SU-DHL-6 (cell line): Measurements from ENCODE around the gene FXYD1.
A peak's percentile ranks its signal among the peaks of the same experiment; 100 is the strongest.

Experiments
- H2AFZ ChIP-seq: fragments of 200-600 bp; sonication (generic); 2 replicates; pipeline ENCODE4 v1.6.1; 2014; ENCODE audit warnings: low read depth, mild to moderate bottlenecking, moderate library complexity, mixed read lengths, antibody characterized with exemption, low read length; ENCODE audit not compliant: severe bottlenecking
- H3F3A ChIP-seq: fragments of 200-600 bp; shearing (Covaris generic); 2 replicates; pipeline ENCODE4 v1.6.0; 2016; ENCODE audit warnings: antibody characterized with exemption, mild to moderate bottlenecking; ENCODE audit not compliant: insufficient read depth
- H3K27ac ChIP-seq: fragments of 200-600 bp; sonication (generic); 2 replicates; pipeline ENCODE4 v1.5.1; 2016; ENCODE audit warnings: low read depth, mild to moderate bottlenecking, low read length, moderate library complexity, mixed read lengths
- H3K27me3 ChIP-seq: fragments of 200-600 bp; sonication (generic), shearing (Covaris generic); 2 replicates; pipeline ENCODE4 v1.6.0; 2014; ENCODE audit warnings: mild to moderate bottlenecking, low read length
- H3K36me3 ChIP-seq: fragments of 200-600 bp; sonication (generic); 2 replicates; pipeline ENCODE4 v1.6.1; 2014; ENCODE audit warnings: mild to moderate bottlenecking, low read length, mixed read lengths
- H3K4me2 ChIP-seq: fragments of 300-600, 200-600 bp; shearing (Covaris generic), sonication (generic); 2 replicates; pipeline ENCODE4 v1.6.0; 2014; ENCODE audit warnings: low read length, low read depth, mild to moderate bottlenecking; ENCODE audit not compliant: poor library complexity, severe bottlenecking
- H3K4me3 ChIP-seq: fragments of 200-600 bp; sonication (generic); 2 replicates; pipeline ENCODE4 v1.5.1; 2014; ENCODE audit warnings: antibody characterized with exemption, low read length, mild to moderate bottlenecking, mixed read lengths; ENCODE audit not compliant: insufficient read depth, poor library complexity, severe bottlenecking
- H3K79me2 ChIP-seq: fragments of 200-600 bp; sonication (generic); 2 replicates; pipeline ENCODE4 v1.6.1; 2014; ENCODE audit warnings: mild to moderate bottlenecking, low read length, moderate library complexity; ENCODE audit not compliant: insufficient read depth
- H3K9ac ChIP-seq: fragments of 200-600 bp; sonication (generic); 2 replicates; pipeline ENCODE4 v1.7.0; 2014; ENCODE audit warnings: mild to moderate bottlenecking, low read length
- H3K9me2 ChIP-seq: fragments of 200-600 bp; sonication (generic); replicated peaks from 2 replicates; pipeline ENCODE4 v1.6.1; 2014; ENCODE audit warnings: low read length; ENCODE audit not compliant: insufficient read depth
- H3K9me3 ChIP-seq: fragments of 200-600 bp; sonication (generic); 2 replicates; pipeline ENCODE4 v1.6.1; 2014; ENCODE audit warnings: low read length, mixed read lengths; ENCODE audit not compliant: insufficient read depth
- H4K20me1 ChIP-seq: fragments of 200-600 bp; sonication (generic); 2 replicates; pipeline ENCODE4 v1.6.1; 2014; ENCODE audit warnings: low read depth, mild to moderate bottlenecking, antibody characterized with exemption, low read length, moderate library complexity, mixed read lengths
- EZH2phosphoT487 ChIP-seq: fragments of 200-600 bp; sonication (generic), shearing (Covaris generic); conservative IDR thresholded peaks from 2 replicates; pipeline ENCODE4 v1.6.1; 2018; ENCODE audit warnings: mild to moderate bottlenecking, antibody characterized with exemption, low read length, moderate library complexity, mixed read lengths
- TF ChIP-seq, protein P1 (sequence below): fragments of 200-600 bp; sonication (generic); IDR thresholded peaks from one replicate; pipeline ENCODE4 v1.5.1; 2017; ENCODE audit warnings: antibody characterized with exemption, mild to moderate bottlenecking, low read length, moderate library complexity; ENCODE audit not compliant: insufficient read depth, poor library complexity, severe bottlenecking

FXYD1 gene

DNA sequence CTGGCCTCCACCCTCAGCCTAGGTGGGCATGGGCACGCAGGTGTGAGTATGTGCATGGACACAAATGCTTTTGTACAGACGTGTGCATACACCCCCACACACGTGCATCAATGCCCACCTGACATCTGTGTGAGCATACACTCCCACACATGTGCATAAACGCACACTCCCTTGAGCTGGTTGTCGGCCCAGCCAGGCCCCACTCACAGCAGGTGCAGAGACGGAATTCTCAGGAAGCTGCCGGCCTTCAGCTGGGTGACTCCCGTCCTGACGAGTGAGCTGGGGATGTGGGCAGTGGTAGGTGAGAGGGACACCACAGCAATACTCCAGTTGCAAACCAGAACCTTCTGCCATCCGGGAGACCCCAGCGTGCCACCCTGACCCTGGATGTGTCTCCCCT lies 4.8 kb upstream of the FXYD1 start:
- no peaks in the 10 kb centered on the region for H3F3A ChIP-seq

DNA sequence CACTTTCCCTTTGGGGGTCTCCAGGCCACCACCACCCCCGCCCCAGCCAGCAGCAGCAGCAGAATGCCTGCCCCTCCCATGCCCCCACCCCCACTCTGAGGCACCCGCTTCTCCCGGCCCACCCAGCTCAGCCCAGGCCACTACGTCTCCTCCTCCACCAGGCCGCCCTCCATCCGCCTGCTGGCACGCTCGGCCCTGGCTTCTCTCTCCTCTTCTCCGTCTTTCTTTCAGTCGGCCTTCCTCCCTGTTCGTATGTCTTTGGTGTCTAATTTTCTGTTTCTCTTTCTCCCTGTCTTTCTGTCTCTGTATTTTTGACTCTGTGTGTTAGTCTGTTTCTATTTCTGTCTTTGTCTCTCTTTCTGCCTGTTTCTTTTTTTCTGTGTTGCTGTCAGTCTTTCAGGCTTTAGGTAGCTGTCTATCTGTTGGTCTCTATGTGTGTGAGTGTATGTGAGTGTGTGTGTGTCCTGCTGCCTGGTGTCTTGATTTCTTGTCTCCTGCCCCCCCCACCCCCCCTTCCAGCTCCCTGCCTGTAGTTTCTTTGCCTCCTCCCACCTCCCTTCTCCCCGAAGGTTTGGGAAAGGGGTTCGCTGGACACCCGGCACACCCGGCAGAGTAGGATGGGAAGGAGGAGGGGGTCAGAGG lies 3.9 kb upstream of the FXYD1 start, which contains the start of gene LGI4:
Gene LGI4, minus strand, starts transcription at position 459 of the 642 bp plus-strand sequence. Its CDS starts 379 bp downstream, at position 80.
- Histone ChIP-seq H3F3A (no peaks in the 10 kb centered on the region), H3K27me3 (no peaks in the 10 kb centered on the region), H3K4me2 (no peak within 1 kb of the TSS), H3K36me3 (no peaks in the 10 kb centered on the region), H3K4me3 (no peak within 1 kb of the TSS), H3K79me2 (no peaks in the 10 kb centered on the region), H3K9me3 (no peaks in the 10 kb centered on the region), H3K9me2 (no peaks in the 10 kb centered on the region), H3K9ac (no peak within 1 kb of the TSS), H4K20me1 (no peaks in the 10 kb centered on the region), H3K27ac (no peak within 1 kb of the TSS), H2AFZ (no peak within 1 kb of the TSS)
- no peak for TF ChIP-seq EZH2phosphoT487
- TF ChIP-seq, protein P1, sequence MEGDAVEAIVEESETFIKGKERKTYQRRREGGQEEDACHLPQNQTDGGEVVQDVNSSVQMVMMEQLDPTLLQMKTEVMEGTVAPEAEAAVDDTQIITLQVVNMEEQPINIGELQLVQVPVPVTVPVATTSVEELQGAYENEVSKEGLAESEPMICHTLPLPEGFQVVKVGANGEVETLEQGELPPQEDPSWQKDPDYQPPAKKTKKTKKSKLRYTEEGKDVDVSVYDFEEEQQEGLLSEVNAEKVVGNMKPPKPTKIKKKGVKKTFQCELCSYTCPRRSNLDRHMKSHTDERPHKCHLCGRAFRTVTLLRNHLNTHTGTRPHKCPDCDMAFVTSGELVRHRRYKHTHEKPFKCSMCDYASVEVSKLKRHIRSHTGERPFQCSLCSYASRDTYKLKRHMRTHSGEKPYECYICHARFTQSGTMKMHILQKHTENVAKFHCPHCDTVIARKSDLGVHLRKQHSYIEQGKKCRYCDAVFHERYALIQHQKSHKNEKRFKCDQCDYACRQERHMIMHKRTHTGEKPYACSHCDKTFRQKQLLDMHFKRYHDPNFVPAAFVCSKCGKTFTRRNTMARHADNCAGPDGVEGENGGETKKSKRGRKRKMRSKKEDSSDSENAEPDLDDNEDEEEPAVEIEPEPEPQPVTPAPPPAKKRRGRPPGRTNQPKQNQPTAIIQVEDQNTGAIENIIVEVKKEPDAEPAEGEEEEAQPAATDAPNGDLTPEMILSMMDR, result no peak

More for the DNA sequence above, 4.8 kb upstream of the FXYD1 start:
- Histone ChIP-seq H3K9me3 (no peaks in the 10 kb centered on the region), H3K27me3 (no peaks in the 10 kb centered on the region), H3K4me2 (no peak overlapping the region), H3K27ac (no peak overlapping the region), H3K9ac (no peak overlapping the region), H4K20me1 (no peaks in the 10 kb centered on the region), H3K79me2 (no peaks in the 10 kb centered on the region), H3K4me3 (no peak overlapping the region), H2AFZ (no peak overlapping the region), H3K36me3 (no peaks in the 10 kb centered on the region), H3K9me2 (no peaks in the 10 kb centered on the region)
- no peak for TF ChIP-seq EZH2phosphoT487
- TF ChIP-seq, protein P1, result no peak

DNA sequence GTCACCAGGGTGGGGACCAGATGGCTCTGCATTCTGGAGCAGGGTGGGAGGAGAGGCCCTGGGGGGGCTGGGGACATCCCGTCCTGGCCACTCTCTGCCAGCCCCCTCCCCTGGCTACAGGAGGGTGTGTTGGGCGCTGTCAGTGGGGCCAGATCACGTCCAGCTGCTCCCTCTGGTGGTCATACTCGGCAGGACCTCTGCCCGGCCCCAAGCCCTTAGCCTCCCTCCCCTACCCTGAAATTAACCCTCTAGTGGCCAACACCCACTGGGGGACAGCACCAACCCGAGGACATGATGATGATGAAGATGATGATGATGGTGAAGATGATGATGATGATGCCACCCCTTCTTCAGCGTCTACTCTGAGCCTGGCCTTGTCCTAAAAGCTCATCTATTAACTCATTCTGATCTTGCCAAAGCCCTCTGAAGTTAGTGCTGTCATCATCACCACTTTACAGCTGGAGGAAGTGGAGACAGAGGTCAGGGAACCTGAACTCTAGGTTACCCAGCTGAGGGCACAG lies 3.2 kb upstream of the FXYD1 start:
- Histone ChIP-seq H3K9ac (no peak overlapping the region), H3K4me3 (no peak overlapping the region), H3K27ac (no peak overlapping the region), H3K9me3 (no peaks in the 10 kb centered on the region), H4K20me1 (no peaks in the 10 kb centered on the region), H3K36me3 (no peaks in the 10 kb centered on the region), H3F3A (no peaks in the 10 kb centered on the region), H3K4me2 (no peak overlapping the region), H3K9me2 (no peaks in the 10 kb centered on the region), H2AFZ (no peak overlapping the region), H3K79me2 (no peaks in the 10 kb centered on the region), H3K27me3 (no peaks in the 10 kb centered on the region)
- no peak for TF ChIP-seq EZH2phosphoT487
- TF ChIP-seq, protein P1, result peak; percentile 87
